Smooth muscle cell (in vitro differentiated cells): ENCODE data around the gene SYDE1. TPM values are rescaled to one million over a fixed set of nuclear protein-coding genes. Genes with fewer than 3 reads are reported as not detected.

ENCODE experiments used
- DNase-seq: peaks from one replicate; lab custom pipeline; 2025; ENCODE audit not compliant: unreplicated experiment; lab: John Stamatoyannopoulos, UW
- H2AFZ ChIP-seq: fragments of 200-600 bp; sonication (generic); 2 replicates; pipeline ENCODE4 v1.6.0; 2016; ENCODE audit warnings: antibody characterized with exemption, low read depth, mild to moderate bottlenecking
- H3F3A ChIP-seq: fragments of 200-600 bp; sonication (generic); 2 replicates; pipeline ENCODE4 v1.6.0; 2017; ENCODE audit warnings: antibody characterized with exemption, low read depth
- H3K27ac ChIP-seq: fragments of 200-600 bp; sonication (generic); 2 replicates; pipeline ENCODE4 v1.5.1; 2016; ENCODE audit warnings: low read depth, mild to moderate bottlenecking
- H3K27me3 ChIP-seq: fragments of 200-600 bp; sonication (generic); 2 replicates; pipeline ENCODE4 v1.6.1; 2016; ENCODE audit warnings: low read depth, mild to moderate bottlenecking
- H3K36me3 ChIP-seq: fragments of 200-600 bp; sonication (generic); 2 replicates; pipeline ENCODE4 v1.5.1; 2016; ENCODE audit warnings: low read depth
- H3K4me1 ChIP-seq: fragments of 200-600 bp; sonication (generic); 2 replicates; pipeline ENCODE4 v1.5.1; 2016; ENCODE audit warnings: low read depth
- H3K4me2 ChIP-seq: fragments of 200-600 bp; sonication (generic); 2 replicates; pipeline ENCODE4 v1.6.0; 2016; ENCODE audit warnings: mild to moderate bottlenecking
- H3K4me3 ChIP-seq: fragments of 200-600 bp; sonication (generic); 2 replicates; pipeline ENCODE4 v1.5.1; 2016; ENCODE audit warnings: mild to moderate bottlenecking
- H3K79me2 ChIP-seq: fragments of 200-600 bp; sonication (generic); 2 replicates; pipeline ENCODE4 v1.6.0; 2016; ENCODE audit warnings: low read depth, mild to moderate bottlenecking
- H3K9ac ChIP-seq: fragments of 200-600 bp; sonication (generic); 2 replicates; pipeline ENCODE4 v1.6.0; 2016; ENCODE audit warnings: low read depth
- H3K9me3 ChIP-seq: fragments of 200-600 bp; sonication (generic); replicated peaks from 2 replicates; pipeline ENCODE4 v1.5.1; 2016; ENCODE audit warnings: low read depth
- H4K20me1 ChIP-seq: fragments of 200-600 bp; sonication (generic); 2 replicates; pipeline ENCODE4 v1.6.0; 2016; ENCODE audit warnings: low read depth
- CTCF ChIP-seq: fragments of 200-600 bp; sonication (generic); IDR thresholded peaks from 2 replicates; pipeline ENCODE4 v1.5.1; 2017; ENCODE audit warnings: borderline replicate concordance, mild to moderate bottlenecking, antibody characterized with exemption; ENCODE audit not compliant: insufficient read depth, poor library complexity, severe bottlenecking
- WGBS: methylation state at CpG from one replicate; pipeline ENCODE4 v1.1.7; 2016; ENCODE audit warnings: low lambda C conversion rate; 5-methylcytosine and 5-hydroxymethylcytosine counted together
- polyA plus RNA-seq: library from polyadenylated mRNA; unstranded; fragments of >200 nt; fragmentation: Nextera tagmentation; extraction: Ambion mirVana; gene quantifications from 2 replicates; pipeline ENCODE4 v1.2.1, GENCODE V29; 2016
- total RNA-seq: library from RNA; depleted of rRNA; stranded (reverse); fragments of >200 nt; gene quantifications from 2 replicates; pipeline ENCODE4 v1.2.3, GENCODE V29; 2014

SYDE1 gene
- total and polyA plus RNA-seq, 2 experiments from 2014 or later = 39.3 to 51.6 TPM

- Histone ChIP-seq H3K27me3 (no peaks in the 10 kb centered on the region), H2AFZ (no peak overlapping the region), H3K4me1 (no peaks in the 10 kb centered on the region), H3K36me3 (no peaks in the 10 kb centered on the region), H3K9me3 (peaks cover 5% of the 10 kb centered on the region), H3F3A (no peaks in the 10 kb centered on the region), H3K4me2 (no peak overlapping the region), H3K9ac (no peak overlapping the region), H4K20me1 (no peaks in the 10 kb centered on the region), H3K27ac (no peak overlapping the region), H3K4me3 (no peak overlapping the region), H3K79me2 (no peaks in the 10 kb centered on the region)
- DNase-seq = no peak
- 89% methylated on average over 1 of the region's 1 CpG for WGBS
- TF ChIP-seq CTCF = no peak
Measured at GRCh38 chr19:15144046-15144646, 36.9 kb downstream of the SYDE1 start.

- no peak overlapping the region for H3K4me2 ChIP-seq
- H3K4me1 ChIP-seq = no peaks in the 10 kb centered on the region
- no peak overlapping the region for H3K27ac ChIP-seq
- H4K20me1 ChIP-seq = no peaks in the 10 kb centered on the region
- no peak overlapping the region for H3K4me3 ChIP-seq
- no peak for DNase-seq
- no peak overlapping the region for H3K9ac ChIP-seq
- H3K79me2 ChIP-seq = no peaks in the 10 kb centered on the region
- no peak overlapping the region for H2AFZ ChIP-seq
- no peak for TF ChIP-seq CTCF
- H3F3A ChIP-seq = no peaks in the 10 kb centered on the region
- no peaks in the 10 kb centered on the region for H3K36me3 ChIP-seq
- 100% methylated on average over 1 of the region's 1 CpG for WGBS
- no peaks in the 10 kb centered on the region for H3K9me3 ChIP-seq
- no peaks in the 10 kb centered on the region for H3K27me3 ChIP-seq
Measured at GRCh38 chr19:15147090-15147489, 39.9 kb downstream of the SYDE1 start.

DNA sequence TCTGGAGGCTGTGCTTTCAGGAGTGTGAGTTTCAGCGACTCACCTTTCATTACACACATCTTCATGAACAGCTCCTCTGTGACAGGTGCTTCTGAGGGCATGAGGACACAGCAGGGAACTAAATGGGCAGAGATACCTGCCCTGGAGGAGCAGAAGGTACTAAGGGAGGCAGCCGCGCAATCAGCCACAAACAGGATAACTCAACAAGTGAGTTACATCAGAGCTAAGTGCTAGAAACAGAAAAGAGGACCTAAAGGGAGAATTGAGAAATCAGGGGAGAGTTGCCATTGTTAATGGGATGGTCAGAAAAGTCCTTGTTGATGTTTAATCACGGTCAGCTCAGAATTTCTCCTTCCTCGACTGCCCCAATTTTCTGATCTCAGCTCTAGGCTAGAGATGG lies 42.5 kb downstream of the SYDE1 start:
- Histone ChIP-seq H3K9me3 (no peaks in the 10 kb centered on the region), H3K79me2 (no peaks in the 10 kb centered on the region), H3K27ac (no peak overlapping the region), H4K20me1 (no peaks in the 10 kb centered on the region), H3K4me3 (no peak overlapping the region), H3K4me2 (no peak overlapping the region), H3K36me3 (no peaks in the 10 kb centered on the region), H2AFZ (no peak overlapping the region), H3K4me1 (no peaks in the 10 kb centered on the region), H3K27me3 (no peaks in the 10 kb centered on the region), H3K9ac (no peak overlapping the region), H3F3A (no peaks in the 10 kb centered on the region)
- no peak for TF ChIP-seq CTCF
- 84% methylated on average over 5 of the region's 5 CpGs for WGBS
- no peak for DNase-seq

- DNase-seq = no peak
- peak; percentile 63 for TF ChIP-seq CTCF
- WGBS = 94% methylated on average over 3 of the region's 3 CpGs
- Histone ChIP-seq H3F3A (no peaks in the 10 kb centered on the region), H4K20me1 (no peaks in the 10 kb centered on the region), H3K27me3 (no peaks in the 10 kb centered on the region), H3K36me3 (no peaks in the 10 kb centered on the region), H3K9ac (no peak overlapping the region), H3K9me3 (no peaks in the 10 kb centered on the region), H3K4me2 (no peak overlapping the region), H3K4me3 (no peak overlapping the region), H3K4me1 (no peaks in the 10 kb centered on the region), H3K27ac (no peak overlapping the region), H3K79me2 (no peaks in the 10 kb centered on the region), H2AFZ (no peak overlapping the region)
Measured at GRCh38 chr19:15154002-15154612, 46.9 kb downstream of the SYDE1 start.
